ENCODE results near the gene NLK.

DNA sequence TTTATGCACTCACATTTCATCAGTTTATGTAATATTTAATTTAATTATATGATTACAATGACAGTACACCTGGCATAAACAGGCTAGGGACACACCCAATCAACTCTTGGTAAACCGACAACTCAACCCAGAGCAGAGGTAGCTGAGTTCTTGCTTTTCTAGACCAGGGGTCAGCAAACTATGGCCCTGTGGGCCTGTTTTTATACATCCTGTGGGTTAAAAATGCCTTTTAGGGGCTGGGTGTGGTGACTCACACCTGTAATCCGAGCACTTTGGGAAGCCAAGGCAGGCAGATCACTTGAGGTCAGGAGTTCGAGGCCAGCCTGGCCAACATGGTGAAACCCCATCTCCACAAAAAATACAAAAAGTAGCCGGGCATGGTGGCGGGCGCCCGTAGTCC is 177.3 kb downstream of the NLK start:
- TF ChIP-seq EZH2 (IDR thresholded peaks at IDR 0.05; ENCODE audit: borderline replicate concordance, insufficient read depth, low read depth, low read length, poor library complexity, severe bottlenecking) = no peak
- TF ChIP-seq, protein P1, sequence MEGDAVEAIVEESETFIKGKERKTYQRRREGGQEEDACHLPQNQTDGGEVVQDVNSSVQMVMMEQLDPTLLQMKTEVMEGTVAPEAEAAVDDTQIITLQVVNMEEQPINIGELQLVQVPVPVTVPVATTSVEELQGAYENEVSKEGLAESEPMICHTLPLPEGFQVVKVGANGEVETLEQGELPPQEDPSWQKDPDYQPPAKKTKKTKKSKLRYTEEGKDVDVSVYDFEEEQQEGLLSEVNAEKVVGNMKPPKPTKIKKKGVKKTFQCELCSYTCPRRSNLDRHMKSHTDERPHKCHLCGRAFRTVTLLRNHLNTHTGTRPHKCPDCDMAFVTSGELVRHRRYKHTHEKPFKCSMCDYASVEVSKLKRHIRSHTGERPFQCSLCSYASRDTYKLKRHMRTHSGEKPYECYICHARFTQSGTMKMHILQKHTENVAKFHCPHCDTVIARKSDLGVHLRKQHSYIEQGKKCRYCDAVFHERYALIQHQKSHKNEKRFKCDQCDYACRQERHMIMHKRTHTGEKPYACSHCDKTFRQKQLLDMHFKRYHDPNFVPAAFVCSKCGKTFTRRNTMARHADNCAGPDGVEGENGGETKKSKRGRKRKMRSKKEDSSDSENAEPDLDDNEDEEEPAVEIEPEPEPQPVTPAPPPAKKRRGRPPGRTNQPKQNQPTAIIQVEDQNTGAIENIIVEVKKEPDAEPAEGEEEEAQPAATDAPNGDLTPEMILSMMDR (IDR thresholded peaks at IDR 0.05) = no peak

All from B cell (primary cell).